ENCODE results near the gene CLMN. TPM values are rescaled to one million over a fixed set of nuclear protein-coding genes. Genes with fewer than 3 reads are reported as not detected.

Gene CLMN
- total and polyA plus RNA-seq, 9 of the 15 experiments (the other 6 are each of a cell fraction or from before 2014, with no cell fraction given), result 0.01 to 0.18 (median 0.07) TPM; not detected in 4

GRCh38 chr14:95318399-95319311 lies 1.1 kb downstream of the CLMN start (continued):
- TF ChIP-seq ZBTB40 (IDR thresholded peaks at IDR 0.05), result no peak
- no peak for TF ChIP-seq ZBTB40 (CRISPR knock-in tag; IDR thresholded peaks at IDR 0.05)
- TF ChIP-seq KDM1A (IDR thresholded peaks at IDR 0.05), result no peak
- TF ChIP-seq U2AF2 (optimal IDR thresholded peaks at IDR 0.05; ENCODE audit: low read depth, low read length), result no peak
- no peak for TF ChIP-seq KAT2B (IDR thresholded peaks at IDR 0.05; ENCODE audit: low read depth, low read length)
- no peak for TF ChIP-seq MXD1 (CRISPR knock-in tag; IDR thresholded peaks at IDR 0.05; ENCODE audit: borderline replicate concordance, poor library complexity, severe bottlenecking)
- TF ChIP-seq RREB1 (CRISPR knock-in tag; IDR thresholded peaks at IDR 0.05), result no peak
- TF ChIP-seq YBX1 (IDR thresholded peaks at IDR 0.05), result no peak
- no peak for TF ChIP-seq FOXP1 (CRISPR knock-in tag; IDR thresholded peaks at IDR 0.05)
- TF ChIP-seq ZNF764 (CRISPR knock-in tag; IDR thresholded peaks at IDR 0.05; ENCODE audit: low read depth), result no peak
- no peak for TF ChIP-seq CC2D1A (IDR thresholded peaks at IDR 0.05)

All from K562 (cell line).